Thyroid gland (tissue), 4 donors: ENCODE results near the gene ARID4B. TPM values are rescaled to one million over a fixed set of nuclear protein-coding genes. Genes with fewer than 3 reads are reported as not detected.

ENCODE experiments used
- DNase-seq, 2 donors: peaks; one replicate each; pipeline ENCODE4 v3.0.0-alpha.2; 2019
- H3K27ac ChIP-seq, 3 donors: fragments of 200-600 bp; sonication (generic); 1 replicate in 2 of 3; 2 replicates in 1 of 3; pipeline ENCODE4 v1.5.1; 2016 to 2019; ENCODE audit warnings: mild to moderate bottlenecking in 1 of 3, moderate library complexity in 1 of 3
- H3K27me3 ChIP-seq: fragments of 200-600 bp; sonication (generic); one replicate; pipeline ENCODE4 v1.5.1; 2019
- H3K36me3 ChIP-seq, 2 donors: fragments of 200-600 bp; sonication (generic); one replicate each; pipeline ENCODE4 v1.5.1; 2016 to 2019
- H3K4me1 ChIP-seq, 2 donors: fragments of 200-600 bp; sonication (generic); one replicate each; pipeline ENCODE4 v1.5.1; 2017 to 2019
- H3K4me3 ChIP-seq, 3 donors: fragments of 200-600 bp; sonication (generic); replicated peaks in 1 of 3; 1 replicate in 2 of 3; 2 replicates in 1 of 3; pipeline ENCODE4 v1.5.1; 2016; ENCODE audit warnings: mild to moderate bottlenecking in 1 of 3
- H3K9me3 ChIP-seq: fragments of 200-600 bp; sonication (generic); one replicate; pipeline ENCODE4 v1.5.1; 2017
- POLR2A ChIP-seq, 2 donors: fragments of 450-650 bp; IDR thresholded peaks; one replicate each; pipeline ENCODE4 v1.6.1; 2017; ENCODE audit warnings: antibody characterized with exemption in 2 of 2, mild to moderate bottlenecking in 2 of 2, moderate library complexity in 1 of 2
- WGBS, 2 donors: methylation state at CpG; one replicate each; pipeline ENCODE4 v1.1.5; 2017; 5-methylcytosine and 5-hydroxymethylcytosine counted together
- intact Hi-C: fragments of 100-400 bp; cut with DNase I; formaldehyde crosslinking; loops from one replicate; pipeline ENCODE4 v1.15.1; 2023
- total RNA-seq, 4 donors: library from RNA; depleted of rRNA; stranded (reverse); fragments of >200 nt; gene quantifications; one replicate each; pipeline ENCODE4 v1.2.3, GENCODE V29; 2016
- TF ChIP-seq, protein P1 (sequence below), 6 experiments: fragments of 200-600 bp in 3 of 6; fragments of 450-650 bp in 3 of 6; sonication (generic) in 3 of 6; IDR thresholded peaks; one replicate each; pipeline ENCODE4 v1.5.1; 2016 to 2019; ENCODE audit warnings: antibody characterized with exemption in 6 of 6, mild to moderate bottlenecking in 2 of 6, inconsistent platforms in 1 of 6, moderate library complexity in 1 of 6

ARID4B gene
- total RNA-seq, 4 donors from 2014 or later, result 49.0 to 65.4 (median 52.5) TPM

DNA sequence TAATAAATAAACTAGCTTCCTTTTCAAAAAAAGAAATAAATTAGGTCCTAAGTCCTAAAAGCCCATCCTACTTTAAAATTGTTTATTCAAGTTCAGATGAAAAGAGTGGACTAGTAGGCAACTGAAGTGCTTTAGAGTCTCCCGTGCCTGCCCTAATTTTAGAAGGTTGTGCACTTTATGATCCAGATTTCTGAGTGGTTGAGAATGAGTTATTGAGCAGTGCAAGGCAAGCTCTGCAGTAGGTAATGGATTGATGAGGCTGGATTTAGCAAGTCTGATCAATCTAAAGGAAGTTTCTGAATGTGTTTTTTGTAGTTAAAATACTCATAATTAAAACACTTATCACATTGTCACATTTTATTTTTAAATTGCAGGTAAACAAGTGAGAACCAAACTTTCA is 13.4 kb upstream of the ARID4B start:
- Histone ChIP-seq H3K36me3 (peaks cover 0 to 11% of the 10 kb centered on the region in 2 donors), H3K4me1 (no peaks in the 10 kb centered on the region), H3K4me3 (no peak overlapping the region), H3K27me3 (no peaks in the 10 kb centered on the region), H3K9me3 (no peaks in the 10 kb centered on the region), H3K27ac (peak overlapping the region; percentile 2 to 38 (median 34))
- 25 to 29% methylated on average over 1 of the region's 1 CpG for WGBS, 2 donors
- intact Hi-C loops, result no loop called here
- TF ChIP-seq POLR2A (IDR thresholded peaks at IDR 0.05), result no peak
- TF ChIP-seq, protein P1, sequence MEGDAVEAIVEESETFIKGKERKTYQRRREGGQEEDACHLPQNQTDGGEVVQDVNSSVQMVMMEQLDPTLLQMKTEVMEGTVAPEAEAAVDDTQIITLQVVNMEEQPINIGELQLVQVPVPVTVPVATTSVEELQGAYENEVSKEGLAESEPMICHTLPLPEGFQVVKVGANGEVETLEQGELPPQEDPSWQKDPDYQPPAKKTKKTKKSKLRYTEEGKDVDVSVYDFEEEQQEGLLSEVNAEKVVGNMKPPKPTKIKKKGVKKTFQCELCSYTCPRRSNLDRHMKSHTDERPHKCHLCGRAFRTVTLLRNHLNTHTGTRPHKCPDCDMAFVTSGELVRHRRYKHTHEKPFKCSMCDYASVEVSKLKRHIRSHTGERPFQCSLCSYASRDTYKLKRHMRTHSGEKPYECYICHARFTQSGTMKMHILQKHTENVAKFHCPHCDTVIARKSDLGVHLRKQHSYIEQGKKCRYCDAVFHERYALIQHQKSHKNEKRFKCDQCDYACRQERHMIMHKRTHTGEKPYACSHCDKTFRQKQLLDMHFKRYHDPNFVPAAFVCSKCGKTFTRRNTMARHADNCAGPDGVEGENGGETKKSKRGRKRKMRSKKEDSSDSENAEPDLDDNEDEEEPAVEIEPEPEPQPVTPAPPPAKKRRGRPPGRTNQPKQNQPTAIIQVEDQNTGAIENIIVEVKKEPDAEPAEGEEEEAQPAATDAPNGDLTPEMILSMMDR (IDR thresholded peaks at IDR 0.05), result no peak
- no peak for DNase-seq

DNA sequence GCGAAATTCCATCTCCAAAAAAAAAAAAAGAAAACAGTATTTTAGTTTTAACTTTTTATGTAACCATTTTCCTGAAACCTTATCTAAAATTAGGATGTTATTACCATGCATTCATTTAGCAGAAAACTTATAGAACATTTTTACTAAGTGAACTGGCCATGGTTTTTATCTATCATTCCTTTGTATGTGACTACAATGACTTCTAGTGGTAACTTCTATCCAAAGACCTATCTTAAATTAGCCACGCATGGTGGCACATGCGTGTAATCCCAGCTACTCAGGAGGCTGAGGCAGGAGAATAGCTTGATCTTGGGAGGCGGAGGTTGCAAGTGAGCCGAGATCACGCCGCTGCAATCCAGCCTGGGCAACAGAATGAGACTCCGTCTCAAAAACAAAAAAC is 11.8 kb upstream of the ARID4B start:
- Histone ChIP-seq H3K4me3 (no peak overlapping the region), H3K27me3 (no peaks in the 10 kb centered on the region), H3K4me1 (no peaks in the 10 kb centered on the region), H3K36me3 (peaks cover 0 to 16% of the 10 kb centered on the region in 2 donors), H3K27ac (no peak overlapping the region), H3K9me3 (no peaks in the 10 kb centered on the region)
- no peak for DNase-seq
- WGBS, 2 donors, result 76 to 85% methylated on average over 8 of the region's 8 CpGs
- intact Hi-C loops, result no loop called here
- no peak for TF ChIP-seq POLR2A (IDR thresholded peaks at IDR 0.05)

DNA sequence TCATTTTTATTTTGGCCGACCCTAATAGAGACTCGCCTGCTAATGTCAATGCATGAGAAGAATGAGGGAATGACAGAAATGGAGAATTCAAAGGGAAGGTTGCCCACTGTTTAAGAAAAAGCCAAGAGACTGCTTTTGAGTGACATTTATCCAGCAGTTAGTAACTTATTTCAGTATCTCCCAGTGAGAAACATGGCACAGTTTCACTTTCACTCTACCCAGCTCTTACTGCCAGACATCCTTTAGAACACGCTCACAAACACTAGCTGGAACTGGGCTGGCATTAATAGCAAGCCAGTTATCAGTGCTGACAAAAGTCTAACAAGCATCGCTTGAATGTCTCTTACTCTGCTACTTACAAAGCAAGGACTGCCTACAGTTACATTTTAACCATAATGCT is 8.9 kb upstream of the ARID4B start:
- Histone ChIP-seq H3K4me3 (no peak overlapping the region), H3K4me1 (peaks cover 5 to 8% of the 10 kb centered on the region in 2 donors), H3K36me3 (peaks cover 0 to 5% of the 10 kb centered on the region in 2 donors), H3K27me3 (no peaks in the 10 kb centered on the region), H3K27ac (no peak overlapping the region), H3K9me3 (no peaks in the 10 kb centered on the region)
- WGBS, 2 donors, result 90 to 91% methylated on average over 4 of the region's 4 CpGs
- intact Hi-C loops, result no loop called here
- TF ChIP-seq, protein P1 (IDR thresholded peaks at IDR 0.05), result no peak
- no peak for TF ChIP-seq POLR2A (IDR thresholded peaks at IDR 0.05)
- DNase-seq, result no peak

DNA sequence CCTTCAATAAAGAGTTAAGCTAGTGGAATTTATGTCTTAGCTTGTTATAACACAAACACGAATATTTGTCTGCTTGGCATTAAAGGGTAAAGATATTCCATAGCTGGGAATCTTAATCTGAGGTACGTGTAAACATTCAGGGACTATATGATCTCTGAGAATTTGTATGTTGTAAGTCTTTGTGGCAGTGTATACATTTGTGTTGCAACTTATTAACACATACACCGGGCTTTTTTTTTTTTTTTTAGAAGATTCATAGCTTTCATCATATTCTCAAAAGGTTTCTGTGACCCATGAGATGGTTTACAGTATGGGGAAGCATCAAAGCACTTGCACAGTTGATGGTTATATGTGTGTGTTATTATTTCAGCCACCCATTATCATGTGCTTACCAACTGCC is 3.4 kb upstream of the ARID4B start:
- no peak overlapping the region for H3K4me3 ChIP-seq
- H3K36me3 ChIP-seq, result peaks cover 0 to 5% of the 10 kb centered on the region in 2 donors
- no peak for TF ChIP-seq POLR2A (IDR thresholded peaks at IDR 0.05)
- TF ChIP-seq, protein P1 (IDR thresholded peaks at IDR 0.05), result no peak
- H3K4me1 ChIP-seq, result peaks cover 21 to 32% of the 10 kb centered on the region in 2 donors
- H3K9me3 ChIP-seq, result no peaks in the 10 kb centered on the region
- no peak for DNase-seq
- WGBS, 2 donors, result 66 to 68% methylated on average over 3 of the region's 3 CpGs
- H3K27me3 ChIP-seq, result no peaks in the 10 kb centered on the region
- intact Hi-C loops, result loop anchor here (5.0 kb wide), 1 partner anchor 36 kb away; the partner anchor contains the start of gene TBCE
- no peak overlapping the region for H3K27ac ChIP-seq

DNA sequence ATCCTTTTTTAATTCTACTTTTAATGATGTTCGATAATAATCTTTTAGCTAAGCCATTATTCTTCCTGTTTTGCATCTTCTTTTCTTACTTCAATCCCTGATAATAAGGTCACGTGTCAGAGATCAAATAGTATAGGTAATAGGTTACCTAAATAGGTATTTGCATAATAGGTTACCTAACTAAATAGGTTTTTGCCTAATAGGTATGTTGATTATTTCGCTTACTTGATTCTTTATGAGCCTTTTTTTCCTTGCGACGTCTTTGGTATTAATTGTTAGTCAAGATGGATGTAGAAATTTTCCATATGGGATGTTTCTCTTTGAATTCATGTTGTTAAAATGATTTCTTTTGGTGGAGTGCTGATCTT is 2.9 kb upstream of the ARID4B start:
- H3K4me3 ChIP-seq, result no peak overlapping the region
- WGBS, 2 donors, result 93% methylated on average over 5 of the region's 5 CpGs
- peaks cover 0 to 3% of the 10 kb centered on the region in 2 donors for H3K36me3 ChIP-seq
- intact Hi-C loops, result loop anchor here (5.0 kb wide), 1 partner anchor 36 kb away; the partner anchor contains the start of gene TBCE
- DNase-seq, result no peak
- no peak for TF ChIP-seq POLR2A (IDR thresholded peaks at IDR 0.05)
- peaks cover 26 to 32% of the 10 kb centered on the region in 2 donors for H3K4me1 ChIP-seq
- H3K27me3 ChIP-seq, result no peaks in the 10 kb centered on the region
- no peak overlapping the region for H3K27ac ChIP-seq
- H3K9me3 ChIP-seq, result no peaks in the 10 kb centered on the region

DNA sequence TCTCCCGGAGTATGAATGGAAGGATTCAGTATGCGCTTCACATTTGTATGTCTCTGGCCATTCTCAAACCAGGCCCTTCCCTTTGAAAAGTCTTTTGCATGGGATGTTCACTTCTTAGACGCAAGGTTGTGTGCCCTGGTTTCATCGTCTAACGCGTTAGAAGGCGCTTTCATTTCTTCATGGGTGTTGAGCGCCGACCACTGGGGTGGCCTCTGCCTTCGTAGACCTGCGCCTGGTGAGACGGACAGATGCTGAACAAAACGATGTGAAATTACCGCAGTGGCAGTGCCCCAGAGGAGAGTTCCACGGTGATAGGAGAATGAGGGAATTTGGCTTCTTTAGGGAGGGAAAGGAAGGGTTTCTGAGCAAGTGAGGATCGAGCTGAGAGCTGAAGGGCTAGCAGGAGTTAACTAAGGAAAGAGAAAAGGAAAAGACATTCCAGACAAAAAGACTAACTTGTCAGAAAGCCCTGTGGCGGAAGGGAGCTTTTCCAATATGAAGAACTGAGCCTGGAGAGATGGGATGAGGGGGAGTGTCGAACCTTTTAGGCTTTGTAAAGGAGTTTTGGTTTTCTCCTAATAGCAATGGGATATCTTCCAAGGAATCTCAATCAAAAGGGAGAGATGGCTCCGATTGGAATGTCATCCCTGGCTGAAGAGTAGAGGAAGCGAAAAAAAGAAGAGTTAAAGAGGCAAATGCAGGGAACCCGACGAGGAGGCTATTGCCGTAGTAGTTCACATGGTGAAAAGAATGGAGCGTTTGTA is 1.3 kb upstream of the ARID4B start:
- TF ChIP-seq, protein P1 (IDR thresholded peaks at IDR 0.05), result no peak
- TF ChIP-seq POLR2A (IDR thresholded peaks at IDR 0.05), result no peak
- Histone ChIP-seq H3K27me3 (no peaks in the 10 kb centered on the region), H3K4me1 (peaks cover 38 to 39% of the 10 kb centered on the region in 2 donors), H3K4me3 (peak overlapping the region; percentile 33 to 59 (median 40)), H3K27ac (peak overlapping the region; percentile 77 to 91 (median 88)), H3K36me3 (no peaks in the 10 kb centered on the region), H3K9me3 (no peaks in the 10 kb centered on the region)
- WGBS, 2 donors, result 3 to 5% methylated on average over 24 of the region's 24 CpGs
- peak; percentile 21 to 37 for DNase-seq
- intact Hi-C loops, result loop anchor here (5.0 to 10.0 kb wide), 2 partner anchors 75 to 88 kb away; no protein-coding TSS in a partner anchor
